Right atrium auricular region (tissue), 2 donors: ENCODE results near the gene PRLR. TPM values are rescaled to one million over a fixed set of nuclear protein-coding genes. Genes with fewer than 3 reads are reported as not detected.

Experiments
- DNase-seq: peaks from one replicate; pipeline ENCODE4 v3.0.0-alpha.2; 2019; ENCODE audit warnings: low spot score
- H3K27ac ChIP-seq, 2 donors: fragments of 200-600 bp; sonication (generic); 1 replicate in 1 of 2; 2 replicates in 1 of 2; pipeline ENCODE4 v1.5.1; 2016 to 2019
- H3K27me3 ChIP-seq, 2 donors: fragments of 200-600 bp; sonication (generic); one replicate each; pipeline versions ENCODE4 v1.5.1 to v1.6.0; 2017 to 2019
- H3K36me3 ChIP-seq: fragments of 200-600 bp; sonication (generic); one replicate; pipeline ENCODE4 v1.5.1; 2016
- H3K4me1 ChIP-seq, 2 donors: fragments of 200-600 bp; sonication (generic); one replicate each; pipeline versions ENCODE4 v1.5.1 to v1.6.0; 2017 to 2019
- H3K4me3 ChIP-seq, 2 donors: fragments of 200-600 bp; sonication (generic); 1 replicate in 1 of 2; 2 replicates in 1 of 2; pipeline ENCODE4 v1.5.1; 2017 to 2019; ENCODE audit warnings: mild to moderate bottlenecking in 1 of 2, moderate library complexity in 1 of 2
- H3K9me3 ChIP-seq, 2 donors: fragments of 200-600 bp; sonication (generic); one replicate each; pipeline ENCODE4 v1.5.1; 2019
- total RNA-seq, 2 donors: library from RNA; depleted of rRNA; stranded (reverse); fragments of >200 nt; gene quantifications; one replicate each; pipeline ENCODE4 v1.1.0, GENCODE V29; 2016
- TF ChIP-seq, protein P1 (sequence below), 2 donors: fragments of 200-600 bp; sonication (generic); IDR thresholded peaks; one replicate each; pipeline ENCODE4 v1.5.1; 2019; ENCODE audit warnings: antibody characterized with exemption in 2 of 2

PRLR gene
- total RNA-seq, 2 donors from 2014 or later, result 0.15 to 0.31 TPM

DNA sequence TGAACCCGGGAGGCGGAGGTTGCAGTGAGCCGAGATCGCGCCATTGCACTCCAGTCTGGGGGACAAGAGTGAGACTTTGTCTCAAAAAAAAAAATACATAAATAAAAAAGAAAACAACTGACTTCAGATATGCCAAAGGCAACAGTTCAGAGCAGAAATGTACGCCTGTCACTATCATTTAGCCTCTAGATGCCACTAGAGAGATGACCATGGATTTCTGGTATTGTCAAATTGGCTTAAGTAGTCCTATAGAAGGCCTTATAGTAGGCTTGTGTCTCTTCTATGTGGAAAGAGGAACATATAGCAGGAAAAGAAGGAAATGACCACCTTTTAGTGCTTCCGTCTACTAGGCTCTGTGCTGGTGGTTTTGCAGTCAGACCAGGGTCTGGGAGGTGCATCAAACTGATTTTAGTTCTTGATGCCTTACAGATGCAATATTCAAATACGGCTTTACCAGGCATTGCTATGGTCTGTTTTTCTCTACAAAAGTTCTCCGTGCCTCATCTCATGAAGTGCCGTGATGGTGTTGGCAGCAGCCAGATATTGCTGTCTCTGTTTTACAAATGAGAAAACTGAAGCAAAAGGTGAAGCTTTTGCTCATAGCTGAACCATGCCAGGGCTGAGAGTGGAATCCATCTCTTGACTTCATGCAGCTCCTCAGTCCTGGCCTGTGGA is 199.7 kb downstream of the PRLR start:
- Histone ChIP-seq H3K27ac (no peak overlapping the region), H3K27me3 (no peaks in the 10 kb centered on the region), H3K9me3 (no peaks in the 10 kb centered on the region), H3K4me1 (no peaks in the 10 kb centered on the region), H3K36me3 (no peaks in the 10 kb centered on the region), H3K4me3 (no peak overlapping the region)
- no peak for DNase-seq
- TF ChIP-seq, protein P1, sequence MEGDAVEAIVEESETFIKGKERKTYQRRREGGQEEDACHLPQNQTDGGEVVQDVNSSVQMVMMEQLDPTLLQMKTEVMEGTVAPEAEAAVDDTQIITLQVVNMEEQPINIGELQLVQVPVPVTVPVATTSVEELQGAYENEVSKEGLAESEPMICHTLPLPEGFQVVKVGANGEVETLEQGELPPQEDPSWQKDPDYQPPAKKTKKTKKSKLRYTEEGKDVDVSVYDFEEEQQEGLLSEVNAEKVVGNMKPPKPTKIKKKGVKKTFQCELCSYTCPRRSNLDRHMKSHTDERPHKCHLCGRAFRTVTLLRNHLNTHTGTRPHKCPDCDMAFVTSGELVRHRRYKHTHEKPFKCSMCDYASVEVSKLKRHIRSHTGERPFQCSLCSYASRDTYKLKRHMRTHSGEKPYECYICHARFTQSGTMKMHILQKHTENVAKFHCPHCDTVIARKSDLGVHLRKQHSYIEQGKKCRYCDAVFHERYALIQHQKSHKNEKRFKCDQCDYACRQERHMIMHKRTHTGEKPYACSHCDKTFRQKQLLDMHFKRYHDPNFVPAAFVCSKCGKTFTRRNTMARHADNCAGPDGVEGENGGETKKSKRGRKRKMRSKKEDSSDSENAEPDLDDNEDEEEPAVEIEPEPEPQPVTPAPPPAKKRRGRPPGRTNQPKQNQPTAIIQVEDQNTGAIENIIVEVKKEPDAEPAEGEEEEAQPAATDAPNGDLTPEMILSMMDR (IDR thresholded peaks at IDR 0.05), result no peak

DNA sequence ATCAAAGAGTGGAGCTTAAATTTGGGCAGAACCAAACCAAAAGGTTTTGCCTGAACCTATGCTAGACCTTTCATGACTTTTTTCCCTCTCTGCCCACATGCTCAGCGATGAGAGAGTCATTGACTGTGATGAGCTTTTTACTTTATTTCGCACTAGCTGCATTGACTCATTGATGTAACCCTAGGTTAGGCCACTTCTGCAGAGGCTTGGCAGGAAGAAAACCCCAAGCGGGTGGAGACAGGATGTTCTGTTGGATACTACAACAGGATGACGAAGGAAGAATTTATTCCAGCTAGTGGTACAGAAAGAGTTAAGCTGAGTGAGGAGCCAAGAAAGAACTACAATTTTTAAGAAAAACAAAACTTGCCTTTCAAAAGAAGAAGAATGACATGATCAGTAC is 201.0 kb downstream of the PRLR start:
- Histone ChIP-seq H3K4me3 (no peak overlapping the region), H3K9me3 (no peaks in the 10 kb centered on the region), H3K4me1 (no peaks in the 10 kb centered on the region), H3K27ac (no peak overlapping the region), H3K36me3 (no peaks in the 10 kb centered on the region), H3K27me3 (no peaks in the 10 kb centered on the region)
- TF ChIP-seq, protein P1 (IDR thresholded peaks at IDR 0.05), result no peak
- no peak for DNase-seq

DNA sequence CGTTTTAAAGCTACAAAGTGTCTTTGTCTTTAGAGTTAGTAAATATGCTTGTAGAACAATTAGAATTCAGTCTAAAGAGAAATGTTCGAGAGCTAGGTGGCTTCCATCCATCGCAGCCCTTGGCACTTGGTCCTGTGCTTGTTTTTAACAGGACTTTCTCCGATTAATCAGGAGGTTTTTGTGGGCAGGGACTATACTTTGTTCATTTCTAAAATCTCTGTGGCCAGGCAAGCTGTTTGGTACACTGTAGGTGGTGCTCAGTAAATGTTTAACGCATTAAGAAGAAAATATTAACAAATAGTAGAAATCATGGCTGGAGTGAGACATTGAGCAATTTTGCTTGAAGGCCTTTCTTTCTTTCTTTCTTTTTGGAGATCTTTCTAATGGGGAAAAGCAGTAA is 203.3 kb downstream of the PRLR start:
- Histone ChIP-seq H3K36me3 (no peaks in the 10 kb centered on the region), H3K4me3 (no peak overlapping the region), H3K9me3 (no peaks in the 10 kb centered on the region), H3K27me3 (no peaks in the 10 kb centered on the region), H3K27ac (peak overlapping the region in 1 of 2 donors; percentile 75), H3K4me1 (no peaks in the 10 kb centered on the region)
- TF ChIP-seq, protein P1 (IDR thresholded peaks at IDR 0.05), result no peak
- no peak for DNase-seq

DNA sequence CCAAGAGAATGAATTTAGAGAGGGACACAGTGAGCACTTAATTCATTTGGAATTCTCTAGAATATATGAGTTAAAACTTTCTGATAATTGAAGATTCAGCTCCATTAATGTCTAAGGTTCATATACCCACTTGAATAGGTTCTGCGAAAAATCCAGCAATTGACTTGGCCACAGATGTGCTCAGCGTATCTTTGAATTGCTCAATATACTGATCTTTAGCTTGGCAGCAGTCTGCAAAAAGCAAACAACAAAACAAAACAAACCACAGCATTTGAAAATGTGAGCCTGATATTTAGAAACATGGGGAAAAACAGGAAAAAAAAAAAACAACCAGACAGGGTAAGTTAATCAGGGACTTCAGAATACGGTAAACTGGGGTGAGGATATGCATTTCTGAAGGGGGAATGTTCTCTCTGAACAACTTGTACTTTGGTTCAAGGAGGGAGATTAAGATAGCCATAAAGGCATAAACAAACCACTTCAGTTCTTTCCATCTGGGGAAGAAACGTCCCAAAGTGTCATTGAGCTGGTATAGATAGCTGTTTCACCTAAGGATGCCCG is 203.9 kb downstream of the PRLR start:
- Histone ChIP-seq H3K27me3 (no peaks in the 10 kb centered on the region), H3K27ac (peak overlapping the region in 1 of 2 donors; percentile 75), H3K9me3 (no peaks in the 10 kb centered on the region), H3K4me1 (no peaks in the 10 kb centered on the region), H3K4me3 (no peak overlapping the region), H3K36me3 (no peaks in the 10 kb centered on the region)
- TF ChIP-seq, protein P1 (IDR thresholded peaks at IDR 0.05), result no peak
- no peak for DNase-seq

DNA sequence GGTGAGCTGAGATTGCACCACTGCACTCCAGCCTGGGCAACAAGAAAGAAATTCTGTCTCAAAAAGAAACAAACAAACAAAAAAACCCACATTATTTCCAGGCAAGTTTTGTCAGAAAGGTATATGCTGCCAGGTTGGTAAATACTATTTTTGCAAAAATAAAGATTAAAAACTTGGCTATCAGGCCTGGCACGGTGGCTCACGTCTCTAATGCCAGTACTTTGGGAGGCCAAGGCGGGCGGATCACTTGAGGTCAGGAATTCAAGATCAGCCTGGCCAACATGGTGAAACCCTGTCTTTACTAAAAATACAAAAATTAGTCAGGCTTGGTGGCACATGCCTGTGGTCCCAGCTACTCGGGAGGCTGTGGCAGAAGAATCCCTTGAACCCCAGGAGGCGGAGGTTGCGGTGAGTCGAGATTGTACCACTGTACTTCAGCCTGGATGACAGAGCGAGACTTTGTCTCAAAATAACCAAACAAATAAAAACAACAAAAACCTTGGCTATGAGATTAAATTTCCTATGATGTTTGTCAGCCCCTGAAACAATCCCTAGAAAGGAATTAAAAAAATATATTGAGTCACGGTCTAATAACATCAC is 205.3 kb downstream of the PRLR start:
- no peak for DNase-seq
- Histone ChIP-seq H3K4me3 (no peak overlapping the region), H3K36me3 (no peaks in the 10 kb centered on the region), H3K27ac (peak overlapping the region in 1 of 2 donors; percentile 75), H3K4me1 (no peaks in the 10 kb centered on the region), H3K27me3 (no peaks in the 10 kb centered on the region), H3K9me3 (no peaks in the 10 kb centered on the region)
- TF ChIP-seq, protein P1 (IDR thresholded peaks at IDR 0.05), result no peak
